Head of caudate nucleus (tissue), 42 donors: ENCODE results near the gene RFTN2.
"Not testable (repeated sequence)": the region's sequence is repeated elsewhere in the genome, so short reads cannot be mapped to it uniquely, and the experiment has no call there.

Source experiments
- DNase-seq, 42 donors: peaks; one replicate each; pipeline versions ENCODE4 v3.0.0 to v3.0.0-alpha.2; 2020 to 2021; ENCODE audit warnings: mixed read lengths in 7 of 42
- intact Hi-C: fragments of 100-400 bp; cut with DNase I; formaldehyde crosslinking; loops from one replicate; pipeline ENCODE4 v1.15.0; 2022

RFTN2 gene

DNA sequence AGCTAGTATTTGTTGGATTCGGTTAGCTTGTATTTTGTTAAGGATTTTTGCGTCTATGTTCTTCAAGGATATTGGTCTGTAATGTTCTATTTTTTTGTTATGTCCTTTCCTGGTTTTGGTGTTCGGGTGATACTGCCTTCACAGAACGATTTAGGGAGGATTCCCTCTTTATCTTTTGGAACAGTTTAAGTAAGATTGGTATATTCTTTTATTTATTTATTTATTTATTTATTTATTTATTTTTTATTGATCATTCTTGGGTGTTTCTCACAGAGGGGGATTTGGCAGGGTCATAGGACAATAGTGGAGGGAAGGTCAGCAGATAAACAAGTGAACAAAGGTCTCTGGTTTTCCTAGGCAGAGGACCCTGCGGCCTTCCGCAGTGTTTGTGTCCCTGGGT lies 19.8 kb upstream of the RFTN2 start:
- intact Hi-C loops, DNase-seq: not testable (repeated sequence)

DNA sequence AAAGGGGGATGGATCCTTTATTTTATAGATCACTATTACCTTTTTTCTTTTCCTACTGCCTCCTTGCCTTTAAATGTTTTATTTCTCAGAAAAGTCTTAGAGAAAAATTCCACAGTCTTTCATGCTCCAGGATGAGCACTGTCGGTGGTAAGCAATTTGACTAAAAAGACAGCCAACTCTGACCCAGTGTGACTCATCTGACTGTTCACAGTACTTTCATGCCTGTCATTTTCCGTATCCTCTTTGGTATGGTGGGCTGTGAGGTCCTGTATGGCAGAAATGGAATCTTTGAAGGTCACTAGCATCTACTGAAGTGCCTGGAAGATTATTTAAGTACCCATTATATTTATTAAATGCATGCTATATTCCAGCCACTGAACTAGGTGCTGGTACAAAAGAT lies 2.1 kb upstream of the RFTN2 start:
- no peak for DNase-seq
- intact Hi-C loops = loop anchor here (10.0 kb wide), 1 partner anchor 53 kb away; no protein-coding TSS in a partner anchor

DNA sequence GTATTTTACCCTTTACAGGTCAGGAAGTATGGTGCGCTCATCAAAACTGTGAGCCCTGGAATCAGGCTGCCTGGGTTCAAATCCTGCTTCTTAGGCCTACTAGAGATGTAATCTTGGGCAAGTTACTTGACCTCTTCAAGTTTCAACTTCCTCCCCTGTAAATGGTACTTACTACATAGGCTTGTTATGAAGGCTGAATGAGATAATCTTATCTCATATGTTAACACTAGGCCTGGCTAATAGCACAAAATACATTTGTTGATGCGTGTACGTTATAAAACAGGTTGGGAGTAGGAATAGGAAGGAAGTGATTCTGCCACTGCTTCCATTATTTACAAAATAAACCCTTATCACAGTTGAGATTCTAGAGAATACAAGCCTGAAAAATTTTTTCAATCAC lies 1.7 kb upstream of the RFTN2 start:
- no peak for DNase-seq
- intact Hi-C loops = loop anchor here (10.0 kb wide), 1 partner anchor 52 kb away; no protein-coding TSS in a partner anchor

DNA sequence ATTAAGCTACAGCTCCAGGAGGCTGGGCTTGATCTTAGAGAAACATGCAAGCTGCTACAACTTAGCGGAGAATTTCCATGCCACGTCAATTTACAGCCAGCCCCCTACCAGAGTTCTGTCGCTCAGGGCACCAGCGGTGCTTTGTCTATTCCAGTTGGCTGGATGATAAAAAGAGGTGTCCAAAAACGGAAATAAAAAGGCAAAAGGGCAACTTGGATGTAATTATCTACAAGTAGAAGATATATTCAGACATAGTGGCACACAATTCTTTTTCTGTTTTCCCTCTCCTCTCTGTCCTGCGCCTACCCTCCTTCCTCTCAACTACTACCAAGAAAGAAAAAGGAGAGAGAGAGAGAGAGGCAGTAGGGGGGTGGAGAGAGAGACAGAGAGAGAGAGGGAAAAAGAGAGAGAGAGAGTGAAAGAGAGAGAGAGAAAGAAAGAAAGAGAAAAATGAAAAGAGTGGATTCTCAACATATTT lies 363 bp upstream of the RFTN2 start:
- DNase-seq = peak in 38 of 42 donors; percentile 10 to 77 (median 39)
- intact Hi-C loops = loop anchor here (10.0 kb wide), 1 partner anchor 51 kb away; no protein-coding TSS in a partner anchor

DNA sequence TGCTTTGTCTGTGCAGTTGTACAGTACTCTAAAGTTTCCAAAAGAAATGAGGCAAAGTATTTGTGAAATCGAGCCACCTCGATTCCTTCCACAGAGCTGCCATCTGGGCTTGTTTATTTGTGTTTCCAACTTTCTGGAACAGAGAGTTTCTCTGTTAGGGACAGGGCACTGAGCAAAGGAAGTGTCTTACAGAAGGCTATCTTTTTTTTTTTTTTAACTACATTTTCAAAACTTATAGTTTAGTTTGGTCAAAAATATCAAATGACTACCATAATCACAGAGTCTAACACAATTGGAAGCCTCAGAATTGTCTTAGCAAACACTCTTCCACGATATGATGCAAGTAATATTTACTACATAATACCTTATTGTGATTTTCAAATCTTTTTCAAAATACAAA lies 796 bp downstream of the RFTN2 start:
- intact Hi-C loops = loop anchor here (10.0 kb wide), 1 partner anchor 50 kb away; no protein-coding TSS in a partner anchor
- peak in 21 of 42 donors; percentile 12 to 72 (median 32) for DNase-seq

DNA sequence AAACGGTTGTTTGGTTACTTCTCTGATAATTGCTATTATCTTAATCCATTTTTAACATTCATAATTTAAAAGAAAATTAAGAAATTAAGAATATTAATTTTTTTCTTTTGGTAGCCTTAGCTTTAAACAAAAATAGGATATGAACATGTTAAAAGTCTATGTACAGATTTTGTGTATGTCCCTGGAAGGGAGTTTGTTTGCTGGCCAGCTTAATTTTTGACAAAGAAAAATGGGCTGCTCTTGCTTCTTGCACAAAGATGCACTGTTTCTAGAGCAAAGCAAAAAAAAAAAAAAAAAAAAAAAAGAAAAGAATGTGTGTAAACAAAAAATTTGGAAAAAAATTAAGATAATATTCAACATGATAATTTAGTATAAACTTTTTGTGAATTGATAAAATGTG lies 1.3 kb downstream of the RFTN2 start:
- intact Hi-C loops = loop anchor here (10.0 kb wide), 1 partner anchor 49 kb away; no protein-coding TSS in a partner anchor
- peak in 10 of 42 donors; percentile 9 to 57 (median 24) for DNase-seq

DNA sequence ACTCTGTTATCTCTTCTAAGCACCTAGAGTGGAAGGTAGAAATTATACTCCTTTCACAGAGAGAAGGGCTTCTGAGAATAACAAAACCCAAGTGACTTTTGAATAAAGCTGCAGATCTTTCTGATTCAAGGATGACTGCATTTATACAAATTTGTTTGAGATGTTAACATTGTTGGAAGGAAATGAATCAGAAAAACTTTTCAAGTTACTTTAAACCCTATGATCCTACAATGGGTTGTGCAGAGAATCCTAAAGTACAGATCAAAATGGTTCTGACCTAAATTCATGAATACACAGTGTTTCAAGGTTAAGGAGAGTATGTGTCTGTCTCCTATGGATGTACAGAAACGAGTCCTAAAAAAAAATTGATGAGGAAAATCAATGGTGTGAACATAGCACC lies 1.8 kb downstream of the RFTN2 start:
- DNase-seq = no peak
- intact Hi-C loops = loop anchor here (10.0 kb wide), 1 partner anchor 49 kb away; no protein-coding TSS in a partner anchor

DNA sequence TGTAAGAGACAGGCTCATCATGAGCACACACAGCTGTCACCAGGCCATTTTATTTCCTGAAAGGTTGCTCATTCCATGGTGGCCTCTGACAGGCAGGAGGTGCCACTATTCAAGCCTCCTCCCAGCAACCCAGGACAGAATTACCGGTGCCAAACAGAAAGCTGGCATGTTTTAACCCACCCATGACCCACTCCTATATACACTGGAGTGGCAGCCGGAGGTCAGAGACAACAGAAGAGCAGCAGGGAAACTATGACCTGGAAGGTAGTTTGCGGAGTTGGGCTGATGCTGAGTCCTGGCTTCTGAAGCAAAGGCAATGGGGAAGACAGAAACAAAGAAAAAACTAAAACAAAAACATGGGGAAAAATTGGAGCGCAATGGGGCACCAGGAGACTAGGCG lies 2.3 kb downstream of the RFTN2 start:
- peak in 5 of 42 donors; percentile 2 to 44 (median 23) for DNase-seq
- intact Hi-C loops = loop anchor here (10.0 kb wide), 1 partner anchor 48 kb away; no protein-coding TSS in a partner anchor

DNA sequence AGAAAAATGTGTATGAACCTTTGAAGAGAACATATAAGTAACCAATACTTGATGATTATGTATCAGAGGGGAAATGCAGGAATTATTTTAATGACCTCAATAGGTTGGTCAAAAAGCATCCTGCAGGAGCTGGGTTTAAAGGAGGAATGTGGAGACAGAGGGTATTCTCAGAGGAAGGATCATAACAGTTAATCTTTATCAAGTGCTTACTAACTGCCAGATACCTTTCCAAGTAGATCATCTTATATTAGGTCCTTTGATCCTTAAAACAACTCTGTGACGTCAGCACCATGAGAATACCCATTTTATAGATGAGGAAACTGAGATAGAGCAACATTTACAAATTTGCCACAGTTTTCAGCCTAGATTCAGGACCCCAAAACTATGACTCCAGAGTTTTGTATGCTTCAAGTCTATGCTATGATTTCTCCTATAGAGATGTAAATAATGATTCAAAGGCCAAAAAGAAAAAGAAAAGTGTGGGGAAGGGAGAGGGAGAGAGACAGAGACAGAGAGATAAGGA lies 3.0 kb downstream of the RFTN2 start:
- intact Hi-C loops = loop anchor here (10.0 kb wide), 1 partner anchor 48 kb away; no protein-coding TSS in a partner anchor
- no peak for DNase-seq

DNA sequence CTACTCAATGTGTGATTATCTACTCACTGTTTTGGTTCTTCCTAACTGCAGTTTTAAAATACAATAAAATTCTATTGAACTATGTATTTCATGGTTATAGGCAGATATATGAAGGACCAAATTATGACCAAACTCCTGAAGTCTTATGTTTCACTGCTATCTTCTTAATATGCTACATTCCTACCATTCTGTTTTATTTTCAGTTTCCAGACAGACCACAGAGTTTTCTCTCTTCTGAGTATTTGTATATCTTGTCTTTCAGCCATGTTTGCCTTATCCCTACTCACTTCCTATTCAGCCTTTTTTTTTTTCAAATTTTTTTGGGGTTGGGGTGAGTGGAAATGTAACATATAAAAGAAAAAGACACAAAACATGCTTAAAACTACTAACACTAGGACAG lies 6.3 kb downstream of the RFTN2 start:
- intact Hi-C loops = no loop called here
- no peak for DNase-seq

DNA sequence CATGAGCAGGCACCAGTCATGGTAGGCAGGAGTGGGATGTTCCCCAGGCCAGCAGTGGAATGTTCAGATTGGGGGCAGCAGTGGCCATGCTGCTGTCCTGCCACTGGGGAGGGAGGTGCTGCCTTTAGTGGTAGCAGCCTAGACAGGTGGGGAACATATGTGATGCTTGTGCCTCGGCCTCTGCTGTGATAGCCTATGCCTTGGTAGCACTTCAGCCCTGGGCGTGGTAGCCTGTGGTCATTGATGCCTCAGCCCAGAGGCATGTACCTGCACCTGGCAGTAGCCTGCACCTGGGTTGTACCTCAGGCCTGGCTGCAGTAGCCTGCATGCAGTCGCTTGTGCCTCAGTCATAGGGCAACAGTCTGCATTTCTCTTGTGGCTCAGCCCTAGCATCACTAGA lies 7.1 kb downstream of the RFTN2 start:
- intact Hi-C loops = no loop called here
- DNase-seq = no peak

DNA sequence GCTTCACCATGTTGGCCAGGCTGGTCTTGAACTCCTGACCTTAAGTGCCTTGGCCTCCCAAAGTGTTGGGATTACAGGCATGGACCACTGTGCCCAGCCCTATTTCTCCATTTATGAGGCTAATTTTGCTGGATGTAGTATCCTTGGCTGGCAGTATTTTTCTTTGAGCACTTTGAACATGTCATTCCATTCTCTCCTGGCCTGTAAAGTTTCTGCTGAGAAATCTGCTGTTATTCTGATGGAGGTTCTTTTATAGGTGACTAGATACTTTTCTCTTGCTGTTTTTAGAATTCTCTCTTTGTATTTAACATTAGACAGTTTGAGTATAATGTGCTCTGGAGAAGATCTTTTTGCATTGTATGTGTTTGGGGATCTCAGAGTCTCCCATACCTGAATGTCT lies 9.1 kb downstream of the RFTN2 start:
- intact Hi-C loops = no loop called here
- DNase-seq = no peak

DNA sequence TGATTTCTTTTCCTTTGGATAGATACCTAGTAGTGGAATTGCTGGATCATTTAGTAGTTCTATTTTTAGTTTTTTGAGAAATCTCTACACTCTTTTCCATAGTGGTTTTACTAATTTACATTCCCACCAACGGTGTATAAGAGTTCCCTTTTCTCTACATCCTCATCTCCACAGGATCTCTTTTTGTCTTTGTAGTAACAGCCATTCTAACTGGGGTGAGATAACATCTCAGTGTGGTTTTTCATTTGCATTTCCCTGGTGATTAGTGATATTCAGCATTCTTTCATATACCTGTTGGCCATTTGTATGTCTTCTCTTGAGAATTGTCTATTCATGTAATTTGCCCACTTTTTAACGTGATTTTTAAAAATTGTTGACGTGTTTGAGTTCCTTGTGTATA lies 13.8 kb downstream of the RFTN2 start:
- no peak for DNase-seq
- intact Hi-C loops = no loop called here

DNA sequence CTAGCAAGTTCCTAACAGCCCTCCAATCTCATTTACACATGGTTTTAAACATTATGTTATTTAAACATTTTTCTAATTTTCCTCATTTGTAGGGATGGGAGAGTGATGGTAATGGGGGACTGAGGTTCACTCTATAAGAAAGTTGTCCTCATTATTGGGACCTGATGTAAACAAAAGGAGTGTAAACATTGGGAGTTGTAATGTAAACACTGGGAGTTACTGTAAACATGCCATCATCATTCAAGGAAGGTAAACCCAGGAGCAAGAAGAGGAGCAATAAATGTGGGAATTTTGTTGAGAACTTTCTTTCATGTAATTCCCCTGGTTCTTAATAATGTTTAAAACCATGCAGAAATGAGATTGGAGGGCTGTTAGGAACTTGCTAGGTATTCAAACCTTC lies 17.8 kb downstream of the RFTN2 start:
- intact Hi-C loops = no loop called here
- no peak for DNase-seq

DNA sequence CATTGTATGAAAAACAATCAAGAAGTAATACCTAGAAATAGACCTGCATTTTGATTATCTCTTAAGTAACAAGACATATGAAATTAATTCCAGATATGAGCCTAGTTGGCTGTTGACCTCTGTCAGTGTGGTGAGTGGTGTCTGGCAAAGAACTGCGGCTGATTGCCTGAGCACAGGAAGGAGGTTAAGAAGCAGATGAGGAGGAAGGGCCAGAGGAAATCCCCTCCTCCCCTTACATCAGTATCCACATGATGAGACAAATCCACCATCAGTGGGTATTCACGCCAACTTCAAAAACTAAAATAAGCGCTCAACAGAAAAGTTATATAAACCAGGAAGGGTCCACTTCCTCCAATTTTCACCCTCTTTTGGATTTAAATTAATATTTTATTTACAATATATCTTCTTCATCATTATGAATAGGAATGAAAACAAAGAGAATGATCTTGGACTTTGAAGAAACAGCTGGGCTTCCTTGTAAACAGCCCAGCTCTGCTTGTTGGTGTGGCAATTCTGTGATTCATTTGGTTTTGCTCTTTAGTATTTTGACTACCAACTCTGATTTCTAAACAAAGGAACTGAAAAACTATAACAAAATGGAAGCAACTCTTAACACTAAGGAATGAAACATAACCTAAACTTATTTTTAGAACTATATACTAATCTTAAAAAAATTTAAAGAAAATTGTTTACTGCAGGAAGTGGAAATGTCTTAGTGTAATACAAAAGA lies 27.3 kb downstream of the RFTN2 start:
- DNase-seq = no peak
- intact Hi-C loops = no loop called here

DNA sequence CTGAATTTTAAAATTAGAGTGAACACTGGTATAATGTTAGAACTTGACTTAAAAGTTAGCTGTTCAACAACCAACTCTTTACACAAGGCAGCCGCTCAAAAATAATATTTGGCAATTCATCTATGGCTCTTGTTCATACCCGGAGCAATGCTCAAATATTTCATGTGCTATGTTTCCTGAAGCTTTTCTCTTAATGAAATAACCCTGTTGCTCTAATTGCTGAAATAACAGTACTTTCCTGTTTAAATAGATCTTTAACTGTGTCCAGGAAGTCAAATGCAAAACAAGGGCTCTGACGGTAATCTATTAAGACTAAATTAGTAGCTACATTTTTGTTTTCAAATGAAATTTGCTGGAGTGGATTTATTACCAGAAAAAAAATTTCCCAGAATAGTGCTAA lies 33.7 kb downstream of the RFTN2 start:
- intact Hi-C loops = no loop called here
- no peak for DNase-seq

DNA sequence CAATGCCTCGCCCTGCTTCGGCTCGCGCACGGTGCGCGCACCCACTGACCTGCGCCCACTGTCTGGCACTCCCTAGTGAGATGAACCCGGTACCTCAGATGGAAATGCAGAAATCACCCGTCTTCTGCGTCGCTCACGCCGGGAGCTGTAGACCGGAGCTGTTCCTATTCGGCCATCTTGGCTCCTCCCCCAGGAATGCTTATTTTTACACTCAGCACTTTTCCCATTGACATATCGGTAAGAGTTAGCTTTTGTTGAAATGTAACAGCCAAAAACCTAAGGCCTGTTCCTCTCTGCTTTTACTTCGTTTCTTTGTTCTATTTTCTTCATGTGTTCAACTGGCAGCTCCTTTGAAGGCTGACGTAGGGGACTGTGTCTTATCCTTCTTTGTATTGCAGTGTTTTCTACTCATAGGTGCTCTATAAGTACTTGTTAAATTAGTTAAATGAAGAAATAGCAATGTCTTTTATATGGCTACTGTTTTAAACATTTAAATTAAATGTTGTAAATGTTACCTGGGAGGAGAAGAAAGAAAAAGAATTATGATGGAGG lies 34.7 kb downstream of the RFTN2 start:
- intact Hi-C loops, DNase-seq: not testable (repeated sequence)

DNA sequence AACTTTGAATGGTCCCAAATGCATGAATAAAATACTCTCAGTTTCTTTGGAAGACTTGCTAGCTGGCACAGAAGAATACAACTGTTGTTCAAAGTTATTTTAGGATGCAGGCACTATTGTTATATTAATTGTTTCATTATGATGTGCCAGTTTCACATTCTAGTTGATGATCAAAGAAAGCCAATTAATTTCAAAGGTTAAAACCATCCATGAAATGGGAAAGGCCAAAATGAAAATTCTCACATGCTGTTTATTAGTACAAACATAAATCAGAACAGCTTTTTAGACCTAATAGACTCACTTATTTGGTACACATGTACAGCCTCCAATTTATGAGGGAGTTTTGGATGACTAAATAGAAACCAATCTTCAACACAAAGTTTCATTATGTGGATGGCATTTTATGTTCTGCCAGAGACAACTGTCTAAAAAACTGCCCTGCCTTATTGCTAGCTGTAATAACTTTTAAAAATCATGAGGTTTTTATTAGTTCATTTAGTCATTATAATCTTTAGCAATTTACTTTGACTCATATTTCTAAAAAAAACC lies 42.2 kb downstream of the RFTN2 start:
- intact Hi-C loops = no loop called here
- DNase-seq = no peak

DNA sequence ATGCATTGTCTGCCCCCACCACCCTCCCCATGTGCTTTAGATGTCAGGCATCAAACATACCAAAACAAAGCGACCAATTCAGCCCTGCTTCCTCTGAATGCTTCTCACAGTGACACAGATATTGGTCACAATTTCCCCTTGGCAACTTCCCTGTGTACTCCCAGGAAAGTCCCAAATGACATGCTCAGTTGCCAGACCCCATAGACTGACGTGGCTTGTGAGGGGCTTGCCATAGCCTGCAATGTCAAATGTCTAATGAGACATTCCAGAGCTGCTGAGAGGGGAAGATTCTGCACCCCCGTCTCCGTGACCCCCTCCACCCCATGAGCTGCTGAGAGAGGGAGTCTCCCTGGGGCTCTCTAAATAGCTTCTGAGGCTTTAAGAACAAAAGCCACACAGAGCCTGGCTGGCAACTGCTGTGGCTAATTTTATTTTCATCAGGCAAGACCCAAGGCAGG lies 47.3 kb downstream of the RFTN2 start:
- intact Hi-C loops = loop anchor here (10.0 kb wide), 2 partner anchors 47 to 113 kb away; partner anchors contain the start of genes MOB4 and RFTN2
- DNase-seq = peak; percentile 21 to 91 (median 64)
